Common myeloid progenitor, CD34-positive (primary cell): ENCODE results near the gene AMN1. TPM values are rescaled to one million over a fixed set of nuclear protein-coding genes. Genes with fewer than 3 reads are reported as not detected.
A peak's percentile ranks its signal among the peaks of the same experiment; 100 is the strongest.

ENCODE experiments used
- CTCF ChIA-PET: fragments of 350-600 bp; sonication (Branson Sonifier 250); formaldehyde crosslinking; loops from one replicate; lab custom pipeline; 2021; ENCODE audit warnings: antibody characterized with exemption; lab: Charles Lee
- POLR2A ChIA-PET: fragments of 350-600 bp; sonication (Branson Sonifier 250); formaldehyde crosslinking; loops from one replicate; lab custom pipeline; 2021; ENCODE audit warnings: antibody characterized with exemption; lab: Charles Lee
- DNase-seq, 3 donors: peaks; one replicate each; pipeline versions ENCODE4 v3.0.0 to v3.0.0-alpha.2; 2013
- H3K27ac ChIP-seq, 2 experiments: 1 replicate in 1 of 2; 2 replicates in 1 of 2; pipeline ENCODE4 v1.7.0; 2013; ENCODE audit warnings: inconsistent platforms in 2 of 2, low read length in 2 of 2, mild to moderate bottlenecking in 2 of 2, low read depth in 1 of 2, moderate library complexity in 1 of 2; ENCODE audit not compliant: severe bottlenecking in 2 of 2, insufficient read depth in 1 of 2, poor library complexity in 1 of 2
- H3K27me3 ChIP-seq, 5 experiments: replicated peaks in 2 of 5; 1 replicate in 3 of 5; 2 replicates in 2 of 5; pipeline versions ENCODE4 v1.6.1 to v1.7.0; 2013; ENCODE audit warnings: low read length in 4 of 5, mild to moderate bottlenecking in 2 of 5, moderate library complexity in 2 of 5, inconsistent platforms in 1 of 5; ENCODE audit not compliant: insufficient read depth in 5 of 5, control insufficient read depth in 4 of 5
- H3K36me3 ChIP-seq, 4 experiments: 1 replicate in 2 of 4; 2 replicates in 2 of 4; pipeline versions ENCODE4 v1.6.1 to v1.7.0; 2013; ENCODE audit warnings: low read length in 3 of 4, control low read depth in 1 of 4, mild to moderate bottlenecking in 1 of 4; ENCODE audit not compliant: control insufficient read depth in 4 of 4, insufficient read depth in 4 of 4
- H3K4me1 ChIP-seq, 4 experiments: 1 replicate in 3 of 4; 2 replicates in 1 of 4; pipeline versions ENCODE4 v1.6.1 to v1.7.1; 2013; ENCODE audit warnings: low read length in 3 of 4, mild to moderate bottlenecking in 3 of 4, control low read depth in 1 of 4, inconsistent platforms in 1 of 4, moderate library complexity in 1 of 4; ENCODE audit not compliant: control insufficient read depth in 4 of 4, insufficient read depth in 4 of 4; ENCODE audit errors: control extremely low read depth in 1 of 4
- H3K4me3 ChIP-seq, 7 experiments: 1 replicate in 4 of 7; 2 replicates in 3 of 7; pipeline versions ENCODE4 v1.5.1 to v1.7.0; 2013; ENCODE audit warnings: mild to moderate bottlenecking in 7 of 7, low read length in 6 of 7, moderate library complexity in 6 of 7, inconsistent platforms in 2 of 7, low read depth in 2 of 7, control low read depth in 1 of 7; ENCODE audit not compliant: insufficient read depth in 4 of 7, control insufficient read depth in 1 of 7; ENCODE audit errors: extremely low read depth in 1 of 7
- H3K9me3 ChIP-seq, 5 experiments: 1 replicate in 4 of 5; 2 replicates in 1 of 5; pipeline versions ENCODE4 v1.6.1 to v1.7.1; 2013; ENCODE audit warnings: low read length in 4 of 5, mild to moderate bottlenecking in 2 of 5, inconsistent platforms in 1 of 5, low read depth in 1 of 5, moderate library complexity in 1 of 5; ENCODE audit not compliant: control insufficient read depth in 4 of 5, insufficient read depth in 2 of 5; ENCODE audit errors: control extremely low read depth in 1 of 5
- WGBS: methylation state at CpG from one replicate; pipeline ENCODE4 v1.1.5; 2013; ENCODE audit not compliant: insufficient coverage; 5-methylcytosine and 5-hydroxymethylcytosine counted together
- polyA plus RNA-seq: library from polyadenylated mRNA; unstranded; fragments of 120-200 nt; gene quantifications from one replicate; pipeline ENCODE4 v1.2.1, GENCODE V29; 2013

Gene AMN1
- polyA plus RNA-seq: 6.3 TPM

DNA sequence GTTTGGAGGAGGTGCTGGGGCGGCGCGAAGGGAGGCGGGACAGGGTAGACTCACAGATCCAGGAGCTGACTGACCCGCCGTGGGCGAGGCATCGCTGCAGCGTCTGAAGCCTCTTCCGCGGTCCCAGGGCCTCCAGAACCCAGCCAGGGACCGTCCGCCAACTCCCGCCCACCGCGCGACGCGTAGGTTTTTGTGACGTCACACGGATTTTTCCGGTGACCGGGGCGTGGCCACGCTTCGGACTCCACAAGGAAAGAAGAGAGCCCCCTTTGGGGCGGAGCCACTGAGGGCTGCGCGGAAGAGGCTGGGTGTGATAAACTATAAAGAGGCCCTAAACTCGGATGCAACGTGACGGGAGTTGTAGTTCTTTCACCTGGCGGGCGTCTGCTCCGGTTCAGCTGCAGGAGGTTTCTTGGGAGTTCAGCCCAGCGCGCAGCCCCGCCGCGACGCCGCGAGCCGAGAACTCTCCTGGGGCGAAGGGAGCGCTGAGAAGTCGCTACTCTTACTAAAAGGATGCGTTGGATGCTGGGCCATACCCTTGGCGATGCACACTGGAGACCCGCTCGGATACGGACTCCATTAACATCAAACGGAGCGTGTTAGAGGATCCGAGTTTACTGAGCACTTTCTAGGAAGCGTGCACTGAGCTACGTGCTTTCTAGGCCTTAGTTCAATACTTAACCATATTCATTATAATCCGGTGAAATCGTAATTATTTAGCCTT is at the start of gene AMN1:
TSS of gene AMN1 (minus strand) at position 105 of the 724 bp plus-strand sequence. CDS start at position 92, 13 bp downstream.
- ChIA-PET POLR2A (interaction anchor here (1.0 to 1.3 kb wide), 3 partner anchors 11 to 146 kb away, joined by 3 to 5 read pairs (median 4); no protein-coding TSS in a partner anchor), CTCF (interaction anchor here (0.7 to 3.1 kb wide), 5 partner anchors 11 to 539 kb away, joined by 3 to 13 read pairs (median 3); no protein-coding TSS in a partner anchor)
- no peaks in the 10 kb centered on the region for H3K36me3 ChIP-seq
- WGBS: under 1% methylated on average over 53 of the region's 59 CpGs
- peak within 1 kb of the TSS; percentile 82 to 92 for H3K27ac ChIP-seq
- H3K27me3 ChIP-seq: no peaks in the 10 kb centered on the region
- DNase-seq: peak; percentile 100
- H3K4me1 ChIP-seq: peaks cover 19 to 45% (median 30%) of the 10 kb centered on the region in 4 experiments
- H3K4me3 ChIP-seq: peak within 1 kb of the TSS; percentile 60 to 98 (median 87)
- H3K9me3 ChIP-seq: peaks cover 0 to 15% (median 0%) of the 10 kb centered on the region in 5 experiments

DNA sequence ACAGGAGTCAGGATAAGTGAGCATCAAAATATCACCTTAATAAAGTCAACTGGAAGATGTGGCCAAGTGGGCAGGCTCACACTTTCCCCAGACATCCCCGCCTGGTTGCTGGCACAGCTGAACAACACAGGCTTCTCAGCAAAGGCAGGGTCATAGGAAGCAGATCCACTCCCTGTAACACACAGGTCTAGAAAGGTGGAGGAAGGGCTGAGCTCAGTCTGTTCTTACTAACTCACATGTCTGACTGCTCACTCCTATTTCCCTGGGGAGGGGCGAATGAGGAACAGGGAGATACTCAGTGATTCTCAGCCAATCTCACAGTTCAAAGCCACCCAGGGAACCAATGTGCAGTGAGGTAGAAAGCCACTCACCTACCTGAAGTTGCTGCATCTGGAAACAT is 45.0 kb upstream of the AMN1 start:
- no peak for DNase-seq
- H3K27me3 ChIP-seq: no peaks in the 10 kb centered on the region
- no peak overlapping the region for H3K27ac ChIP-seq
- CTCF ChIA-PET: interaction anchor here (1.0 to 1.2 kb wide), 2 partner anchors 186 to 539 kb away, joined by 3 read pairs; no protein-coding TSS in a partner anchor
- no peaks in the 10 kb centered on the region for H3K36me3 ChIP-seq
- POLR2A ChIA-PET: interaction anchor here (0.5 kb wide), 1 partner anchor 34 kb away, joined by 3 read pairs; no protein-coding TSS in a partner anchor
- WGBS: 72% methylated on average over 2 of the region's 2 CpGs
- peaks cover 0 to 10% (median 0%) of the 10 kb centered on the region in 4 experiments for H3K4me1 ChIP-seq
- no peak overlapping the region for H3K4me3 ChIP-seq
- no peaks in the 10 kb centered on the region for H3K9me3 ChIP-seq

DNA sequence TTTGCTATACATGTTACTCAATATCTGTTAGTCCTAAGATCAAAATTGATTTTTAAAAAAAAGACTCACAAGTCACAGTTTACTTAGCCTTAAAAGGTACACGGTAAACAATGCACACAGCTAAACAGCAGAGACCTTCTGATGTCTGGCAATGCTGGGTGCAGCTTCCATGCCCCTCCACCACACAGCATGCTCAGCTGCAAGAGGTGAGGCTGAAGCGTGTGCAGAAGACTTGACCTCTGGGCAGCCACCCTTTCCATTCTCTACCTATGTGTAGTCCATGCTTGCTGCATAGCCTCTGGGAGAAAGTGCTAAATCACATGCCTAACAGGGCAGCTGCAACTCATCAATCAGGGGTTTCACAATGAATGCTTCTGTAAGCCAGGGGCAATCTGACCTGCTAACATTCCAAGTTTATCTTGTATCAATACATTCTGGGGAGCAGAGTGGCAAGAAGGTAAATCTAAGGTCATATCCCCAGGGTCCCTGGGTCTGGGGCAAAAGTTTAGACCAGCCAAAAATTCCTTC is 44.5 kb upstream of the AMN1 start:
- 94% methylated on average over 2 of the region's 2 CpGs for WGBS
- Histone ChIP-seq H3K4me1 (peaks cover 0 to 10% (median 0%) of the 10 kb centered on the region in 4 experiments), H3K4me3 (no peak overlapping the region), H3K27me3 (no peaks in the 10 kb centered on the region), H3K9me3 (no peaks in the 10 kb centered on the region), H3K36me3 (no peaks in the 10 kb centered on the region), H3K27ac (no peak overlapping the region)
- CTCF ChIA-PET: interaction anchor here (1.0 to 1.2 kb wide), 3 partner anchors 9 to 539 kb away, joined by 3 read pairs; no protein-coding TSS in a partner anchor
- POLR2A ChIA-PET: no interaction called here
- no peak for DNase-seq

DNA sequence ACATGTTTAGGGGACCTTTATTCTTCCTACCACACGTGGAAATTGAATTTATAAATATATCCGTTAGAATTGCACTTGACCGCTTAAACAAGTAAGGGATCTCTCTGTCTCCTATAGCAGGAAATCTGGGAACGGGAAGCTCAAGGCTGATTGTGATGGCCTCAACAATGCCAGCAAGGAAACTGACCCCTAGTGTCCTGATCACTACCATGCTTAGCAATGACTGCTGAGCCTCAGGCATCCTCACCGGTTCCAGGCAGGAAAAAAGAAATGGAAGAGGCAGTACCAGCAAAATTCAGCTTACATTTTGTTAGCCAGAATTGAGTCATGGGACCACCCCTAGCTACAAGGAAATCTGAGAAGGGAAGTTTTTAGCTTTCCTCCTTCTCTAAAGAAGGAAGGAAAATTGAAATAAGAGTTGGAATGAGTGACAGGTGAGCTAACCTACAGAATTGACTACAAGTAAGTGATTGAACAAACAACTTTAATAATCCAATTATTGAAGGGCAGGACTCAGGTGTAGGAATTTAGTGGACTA is 43.9 kb upstream of the AMN1 start:
- ChIA-PET POLR2A (no interaction called here), CTCF (interaction anchor here (1.2 kb wide), 2 partner anchors 10 to 187 kb away, joined by 3 read pairs; no protein-coding TSS in a partner anchor)
- H3K4me3 ChIP-seq: no peak overlapping the region
- H3K27ac ChIP-seq: no peak overlapping the region
- H3K9me3 ChIP-seq: no peaks in the 10 kb centered on the region
- H3K27me3 ChIP-seq: no peaks in the 10 kb centered on the region
- no peak for DNase-seq
- peaks cover 0 to 10% (median 0%) of the 10 kb centered on the region in 4 experiments for H3K4me1 ChIP-seq
- no peaks in the 10 kb centered on the region for H3K36me3 ChIP-seq
- 100% methylated on average over 4 of the region's 5 CpGs for WGBS

DNA sequence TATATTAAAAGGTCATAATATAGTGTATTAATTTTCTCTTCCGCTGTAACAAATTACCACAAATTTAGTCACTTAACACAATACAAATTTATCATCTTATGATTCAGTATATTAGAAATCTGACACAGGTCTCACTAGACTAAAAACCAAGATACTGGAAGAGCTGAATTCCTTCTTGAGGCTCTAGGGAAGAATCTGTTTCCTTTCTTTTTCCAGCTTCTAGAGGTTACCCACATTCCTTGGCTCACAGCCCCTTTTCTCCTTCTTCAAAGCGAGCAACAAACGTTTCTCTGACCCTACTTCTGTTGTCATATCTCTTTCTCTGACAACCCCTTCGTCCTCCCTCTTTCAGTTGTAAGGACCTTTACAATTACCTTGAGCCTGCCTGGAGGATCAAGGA is 43.4 kb upstream of the AMN1 start:
- no peak for DNase-seq
- Histone ChIP-seq H3K27ac (no peak overlapping the region), H3K9me3 (no peaks in the 10 kb centered on the region), H3K4me3 (no peak overlapping the region), H3K27me3 (no peaks in the 10 kb centered on the region), H3K4me1 (peaks cover 0 to 10% (median 0%) of the 10 kb centered on the region in 4 experiments), H3K36me3 (no peaks in the 10 kb centered on the region)
- ChIA-PET CTCF (interaction anchor here (1.2 kb wide), 1 partner anchor 11 kb away, joined by 3 read pairs; no protein-coding TSS in a partner anchor), POLR2A (no interaction called here)
- WGBS: 89% methylated on average over 3 of the region's 4 CpGs

DNA sequence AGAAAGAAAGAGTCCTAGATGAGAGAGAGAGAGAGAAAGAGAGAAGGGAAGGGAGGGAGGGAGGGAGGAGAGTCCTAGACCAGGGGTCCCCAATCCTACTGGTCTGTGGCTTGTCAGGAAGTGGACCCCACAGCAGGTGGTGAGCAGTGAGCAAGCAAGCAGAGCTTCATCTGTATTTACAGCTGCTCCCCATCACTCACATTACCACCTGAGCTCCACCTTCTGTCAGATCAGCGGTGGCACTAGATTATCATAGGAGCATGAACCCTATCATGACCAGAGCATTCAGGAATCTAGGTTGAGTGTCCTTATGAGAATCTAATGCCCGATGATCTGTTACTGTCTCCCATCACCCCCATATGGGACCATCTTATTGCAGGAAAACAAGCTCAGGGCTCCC is 39.2 kb upstream of the AMN1 start:
- H3K9me3 ChIP-seq: peaks cover 0 to 1% (median 0%) of the 10 kb centered on the region in 5 experiments
- no peaks in the 10 kb centered on the region for H3K27me3 ChIP-seq
- ChIA-PET CTCF (no interaction called here), POLR2A (no interaction called here)
- WGBS: no CpG with 5 or more reads among the region's 2 CpGs
- H3K27ac ChIP-seq: no peak overlapping the region
- no peak overlapping the region for H3K4me3 ChIP-seq
- H3K4me1 ChIP-seq: no peaks in the 10 kb centered on the region
- H3K36me3 ChIP-seq: no peaks in the 10 kb centered on the region
- DNase-seq: no peak
